HG02678 (cell line): ENCODE results near the gene CASKIN1.
A peak's percentile ranks its signal among the peaks of the same experiment; 100 is the strongest.
"Not testable (repeated sequence)": the region's sequence is repeated elsewhere in the genome, so short reads cannot be mapped to it uniquely, and the experiment has no call there.

Source experiments
- ATAC-seq: cut with Tn5 transposase; IDR thresholded peaks from one replicate; pipeline ENCODE4 v1.9.1; 2021; ENCODE audit warnings: mild to moderate bottlenecking, moderate library complexity; ENCODE audit not compliant: unreplicated experiment

CASKIN1 gene

GRCh38 chr16:2210009-2210332 is 13.6 kb upstream of the CASKIN1 start:
- no peak for ATAC-seq

DNA sequence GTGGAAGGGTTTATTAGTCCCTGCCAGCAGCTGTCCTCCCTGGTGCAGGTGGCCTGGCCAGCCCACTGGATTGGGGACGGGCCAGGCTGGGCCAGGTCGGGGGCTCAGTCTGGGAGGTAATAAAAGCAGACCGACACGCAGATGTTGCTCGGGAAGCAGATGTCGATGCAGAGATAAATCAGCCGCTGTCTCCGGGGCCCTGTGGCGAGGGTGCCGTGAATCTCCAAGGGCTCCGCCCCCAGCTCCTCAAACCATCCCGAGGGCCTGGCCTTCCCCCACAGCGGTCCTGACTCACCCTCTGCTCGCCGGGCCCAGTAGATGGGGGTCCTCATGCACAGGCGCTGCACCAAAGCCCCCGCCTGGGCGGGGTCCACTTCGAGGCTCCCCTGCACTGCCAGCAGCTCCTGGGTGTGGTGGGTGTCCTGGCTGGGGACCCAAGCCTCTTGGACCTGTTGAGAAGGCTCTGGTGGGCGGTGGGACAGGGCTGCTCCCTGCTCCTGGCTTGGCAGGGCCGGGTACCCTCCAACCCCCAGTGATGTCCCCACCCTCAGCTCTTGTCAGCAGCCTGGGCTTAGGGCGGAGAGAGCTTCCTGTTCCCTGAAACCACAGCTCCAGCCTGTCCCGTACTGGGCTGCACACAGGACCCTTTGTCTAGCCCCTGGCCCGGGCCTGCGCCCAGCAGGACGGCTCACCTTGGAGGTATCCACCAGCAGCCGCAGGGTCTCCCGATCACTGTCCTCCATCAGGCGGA is 13.0 kb upstream of the CASKIN1 start:
- ATAC-seq, result no peak

DNA sequence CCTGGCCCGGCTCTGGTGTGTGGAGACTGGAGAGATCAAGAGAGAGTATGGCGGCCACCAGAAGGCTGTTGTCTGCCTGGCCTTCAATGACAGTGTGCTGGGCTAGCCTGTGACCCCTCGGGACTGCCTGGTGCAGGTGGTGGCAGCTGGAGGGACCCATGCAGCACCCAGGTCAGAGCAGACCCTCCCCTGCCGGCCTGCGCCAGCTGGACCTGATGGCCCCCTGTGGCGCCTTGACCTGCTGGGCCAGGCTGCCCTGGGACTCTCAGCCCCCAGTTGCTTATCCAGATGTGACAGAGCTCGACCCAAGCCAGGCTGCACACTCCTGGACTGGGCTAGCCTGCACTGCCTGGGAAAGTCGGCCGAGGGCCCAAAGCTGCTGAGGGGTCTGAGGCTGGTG is 12.4 kb upstream of the CASKIN1 start:
- ATAC-seq, result no peak

DNA sequence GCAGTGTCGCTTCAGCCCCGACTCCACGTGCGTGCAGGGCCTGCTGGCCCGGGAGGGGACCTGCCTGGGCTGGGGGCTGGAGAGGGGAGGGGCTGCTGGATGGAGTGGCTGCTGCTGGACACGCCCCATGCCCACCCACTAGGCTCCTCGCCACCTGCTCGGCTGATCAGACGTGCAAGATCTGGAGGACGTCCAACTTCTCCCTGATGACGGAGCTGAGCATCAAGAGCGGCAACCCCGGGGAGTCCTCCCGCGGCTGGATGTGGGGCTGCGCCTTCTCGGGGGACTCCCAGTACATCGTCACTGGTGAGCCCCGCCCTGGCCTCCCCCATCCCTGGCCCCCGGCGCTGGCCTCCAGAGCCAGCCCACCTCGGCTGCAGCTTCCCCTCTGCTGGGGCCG is 11.9 kb upstream of the CASKIN1 start:
- no peak for ATAC-seq

GRCh38 chr16:2207872-2208271 is 11.5 kb upstream of the CASKIN1 start:
- no peak for ATAC-seq

- ATAC-seq, result no peak
Observed at GRCh38 chr16:2206780-2207433, 10.5 kb upstream of the CASKIN1 start.

DNA sequence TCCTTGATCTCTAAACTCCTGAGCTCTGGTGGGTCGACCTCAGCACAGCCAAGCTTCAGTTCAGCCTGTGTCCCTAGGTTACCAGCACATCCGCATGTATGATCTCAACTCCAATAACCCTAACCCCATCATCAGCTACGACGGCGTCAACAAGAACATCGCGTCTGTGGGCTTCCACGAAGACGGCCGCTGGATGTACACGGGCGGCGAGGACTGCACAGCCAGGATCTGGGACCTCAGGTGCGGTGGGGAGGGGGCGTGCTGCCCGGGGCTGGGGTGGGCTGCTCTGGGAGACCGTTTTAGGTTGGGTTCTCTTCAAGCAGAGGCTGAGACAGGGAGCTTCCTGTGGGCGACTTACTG is 10.0 kb upstream of the CASKIN1 start:
- no peak for ATAC-seq

- no peak for ATAC-seq
Observed at GRCh38 chr16:2205967-2206313, 9.5 kb upstream of the CASKIN1 start.

GRCh38 chr16:2205104-2205966 is 8.9 kb upstream of the CASKIN1 start, which contains the start of gene MLST8:
MLST8 (plus strand) TSS chr16:2205454; CDS start chr16:2206086, 632 bp downstream.
- peak; percentile 80 for ATAC-seq

DNA sequence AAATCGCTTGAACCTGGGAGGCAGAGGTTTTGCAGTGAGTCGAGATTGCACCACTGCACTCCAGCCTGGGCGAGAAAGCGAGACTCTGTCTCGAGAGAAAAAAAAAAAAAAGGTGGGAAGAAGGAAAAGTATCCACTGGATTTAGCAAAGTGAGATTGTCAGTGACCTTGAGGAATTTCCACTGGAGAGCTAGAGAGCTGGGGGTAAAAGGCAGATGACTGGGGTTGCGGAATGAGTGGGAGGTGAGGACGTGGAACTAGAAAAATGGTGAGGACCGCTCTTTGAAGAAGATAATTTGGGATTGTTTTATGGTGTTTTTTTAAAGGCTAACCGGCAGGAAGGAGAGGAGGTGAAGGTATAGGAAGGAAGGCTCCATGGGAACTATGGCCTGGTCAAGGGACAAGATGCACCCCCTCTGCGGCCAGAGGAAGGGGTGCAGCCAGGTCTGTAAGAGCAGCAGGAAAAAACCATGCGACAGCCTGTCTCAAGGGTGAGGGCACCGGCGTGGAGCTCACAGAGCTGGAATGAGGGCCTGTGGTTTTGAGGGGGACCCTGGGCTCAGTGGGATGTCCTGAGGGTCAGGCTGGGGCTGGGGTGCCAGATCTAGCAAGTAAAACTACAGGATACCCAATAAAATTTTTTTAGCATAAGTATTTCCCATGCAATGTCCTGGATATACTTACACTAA is 8.2 kb upstream of the CASKIN1 start:
- no peak for ATAC-seq

GRCh38 chr16:2203119-2203688 is 6.8 kb upstream of the CASKIN1 start:
- not testable (repeated sequence) for ATAC-seq

DNA sequence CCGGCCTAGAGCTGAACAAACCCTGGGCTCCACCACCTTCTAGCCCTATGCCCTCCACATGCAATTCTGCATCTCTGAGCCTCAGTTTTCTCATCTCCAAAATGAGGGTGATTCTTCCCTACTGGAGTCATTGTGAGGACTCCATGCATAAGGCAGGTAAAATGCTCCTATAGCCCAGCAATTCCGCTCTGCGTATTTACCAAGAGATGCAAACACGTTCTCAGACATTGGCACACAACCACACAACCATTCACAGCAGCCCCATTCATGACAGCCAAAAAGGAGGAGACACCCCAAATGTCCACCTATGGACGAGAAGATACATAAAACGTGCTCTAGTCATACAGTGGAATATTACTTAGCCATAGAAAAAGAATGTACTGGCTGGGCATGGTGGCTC is 3.9 kb upstream of the CASKIN1 start:
- no peak for ATAC-seq

- no peak for ATAC-seq
Observed at GRCh38 chr16:2199621-2200139, 3.3 kb upstream of the CASKIN1 start.

GRCh38 chr16:2199095-2199494 is 2.7 kb upstream of the CASKIN1 start:
- no peak for ATAC-seq

DNA sequence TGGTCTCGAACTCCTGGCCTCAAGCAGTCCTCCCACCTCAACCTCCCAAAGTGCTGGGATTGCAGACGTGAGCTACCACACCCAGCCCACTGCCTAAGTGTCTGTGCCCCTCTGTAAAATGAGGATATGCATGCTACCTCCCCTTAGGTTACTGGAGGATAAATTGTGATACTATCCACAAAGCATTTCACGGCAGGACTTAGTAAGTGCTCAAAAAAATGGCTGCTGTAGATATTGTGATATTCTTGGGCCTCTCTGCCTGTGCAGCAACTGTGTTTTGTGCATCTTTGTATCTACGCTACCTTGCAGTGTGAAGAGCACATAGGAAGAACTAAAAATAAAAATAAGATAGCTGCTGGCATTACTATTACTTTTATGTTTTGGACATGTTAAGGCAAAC is 1.9 kb upstream of the CASKIN1 start:
- ATAC-seq, result no peak

DNA sequence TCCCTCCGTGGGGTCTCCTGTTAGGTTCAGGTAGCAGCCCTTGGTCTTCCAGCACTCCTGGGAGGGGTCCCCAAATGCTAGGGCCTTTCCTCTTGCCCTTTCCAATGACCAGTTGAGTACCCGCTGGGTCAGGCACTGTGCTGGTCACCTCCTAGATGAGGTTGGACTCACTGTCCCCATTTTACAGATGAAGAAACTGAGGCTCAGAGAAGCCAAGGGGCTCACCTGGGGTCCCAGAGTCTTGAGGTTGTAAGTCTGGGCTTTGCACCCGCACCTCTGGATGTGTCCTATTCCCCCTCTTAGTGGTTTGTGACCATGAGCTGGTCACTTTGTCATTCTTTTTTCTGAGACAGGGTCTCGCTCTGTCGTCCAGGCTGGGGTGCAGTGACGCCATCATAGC is 1.4 kb upstream of the CASKIN1 start:
- ATAC-seq, result no peak

- no peak for ATAC-seq
Observed at GRCh38 chr16:2196981-2197511, 641 bp upstream of the CASKIN1 start.

DNA sequence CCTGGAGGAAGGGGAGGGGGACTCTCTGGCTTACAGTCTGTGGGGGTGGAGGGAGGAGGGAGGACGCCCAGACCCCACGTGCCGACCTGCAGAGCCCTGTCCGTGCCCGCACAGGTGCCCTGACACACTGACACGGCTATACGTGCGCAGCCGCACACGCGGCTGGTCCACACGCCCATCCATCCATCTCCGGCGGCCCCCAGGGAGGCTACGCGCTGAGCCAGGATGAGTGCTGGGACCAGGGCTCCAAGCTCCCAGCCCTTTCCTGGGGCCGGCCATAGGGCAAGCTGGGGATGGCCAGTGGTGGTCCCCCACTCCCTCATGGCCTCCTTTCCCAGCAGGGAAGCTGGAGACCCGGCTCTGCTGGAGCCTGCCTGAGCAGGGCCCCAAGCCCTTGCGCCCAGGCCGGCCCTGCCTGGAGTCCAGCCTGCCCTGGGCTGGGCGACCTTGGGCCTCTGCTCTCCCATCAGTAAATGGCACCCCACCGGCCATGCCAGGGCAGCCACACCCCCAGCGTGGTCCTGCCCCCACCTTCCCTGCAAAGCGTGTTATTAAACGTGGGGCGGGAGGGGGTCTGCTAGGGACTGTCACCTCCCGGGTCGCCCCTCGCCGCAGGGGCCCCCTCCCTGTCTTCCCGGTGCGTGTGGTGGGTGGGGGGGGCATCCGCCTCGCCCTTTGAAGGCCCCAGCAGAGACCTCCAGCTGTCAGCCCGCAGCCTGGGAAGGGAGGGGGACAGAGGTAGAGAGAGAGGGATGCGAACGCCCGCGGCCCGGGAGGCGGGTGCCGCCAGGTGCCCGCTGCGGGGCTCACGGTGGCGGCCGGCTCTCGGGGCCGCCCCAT is 863 bp downstream of the CASKIN1 start:
- ATAC-seq, result no peak

DNA sequence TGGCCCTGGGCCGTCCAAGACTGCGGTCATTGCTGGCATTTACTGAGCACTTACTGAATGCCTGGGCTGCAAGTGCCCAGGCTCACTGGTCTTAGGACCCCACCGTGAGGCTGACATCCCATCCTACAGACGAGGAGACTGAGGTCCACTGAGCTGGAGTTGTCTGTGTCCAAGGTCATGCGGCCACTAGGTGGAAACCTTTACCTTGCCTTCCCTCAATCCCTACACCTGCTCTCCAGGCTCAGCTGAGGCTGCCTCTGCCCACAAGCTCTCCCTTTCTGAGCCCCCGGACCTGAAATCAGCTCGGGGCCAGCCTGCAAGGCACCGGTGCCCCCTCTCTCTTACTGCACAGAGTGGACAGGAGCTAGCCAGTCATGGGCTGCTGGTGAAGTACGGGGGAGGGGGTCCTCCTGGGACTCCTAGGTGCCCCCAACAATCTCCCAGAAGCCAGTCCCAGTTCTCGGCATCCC is 1.5 kb downstream of the CASKIN1 start:
- ATAC-seq, result no peak
